Keratinocyte (primary cell): ENCODE measurements around the gene TMUB2. TPM values are rescaled to one million over a fixed set of nuclear protein-coding genes. Genes with fewer than 3 reads are reported as not detected.

Source experiments
- DNase-seq: peaks from one replicate; pipeline ENCODE4 v3.0.0-alpha.2; 2011; ENCODE audit warnings: low read depth, missing footprints, low spot score
- FAIRE-seq: peaks from 2 replicates; lab custom pipeline; 2011; peaks lifted over from hg19 to GRCh38; lab: Jason Lieb, UNC
- H2AFZ ChIP-seq: 2 replicates; pipeline ENCODE4 v1.6.0; 2012; ENCODE audit warnings: low read length, control low read depth, inconsistent platforms; ENCODE audit not compliant: control insufficient read depth
- H3K27ac ChIP-seq: 2 replicates; pipeline ENCODE4 v1.5.1; 2011; ENCODE audit warnings: low read length; ENCODE audit not compliant: control insufficient read depth, insufficient read depth
- H3K27me3 ChIP-seq: 3 replicates; pipeline ENCODE4 v1.6.0; 2011; ENCODE audit warnings: low read length; ENCODE audit not compliant: control insufficient read depth, insufficient read depth; ENCODE audit errors: extremely low read depth
- H3K36me3 ChIP-seq, 2 experiments: 2 replicates in 1 of 2; 3 replicates in 1 of 2; pipeline ENCODE4 v1.5.1; 2011; ENCODE audit warnings: low read length in 2 of 2, mild to moderate bottlenecking in 1 of 2; ENCODE audit not compliant: control insufficient read depth in 2 of 2, insufficient read depth in 2 of 2; ENCODE audit errors: extremely low read depth in 1 of 2
- H3K4me1 ChIP-seq: 3 replicates; pipeline ENCODE4 v1.5.1; 2011; ENCODE audit warnings: low read length; ENCODE audit not compliant: control insufficient read depth, insufficient read depth; ENCODE audit errors: extremely low read depth
- H3K4me2 ChIP-seq: 3 replicates; pipeline ENCODE4 v1.6.0; 2011; ENCODE audit warnings: low read depth, low read length; ENCODE audit not compliant: control insufficient read depth, insufficient read depth; ENCODE audit errors: extremely low read depth
- H3K4me3 ChIP-seq, 3 experiments: fragments of 200-600 bp in 1 of 3; sonication (generic) in 1 of 3; 2 replicates in 2 of 3; 3 replicates in 1 of 3; pipeline ENCODE4 v1.5.1; 2011 to 2016; ENCODE audit warnings: low read length in 3 of 3, mild to moderate bottlenecking in 3 of 3, control low read depth in 2 of 3, inconsistent platforms in 1 of 3, low read depth in 1 of 3, mixed read lengths in 1 of 3, mixed run types in 1 of 3, moderate library complexity in 1 of 3; ENCODE audit not compliant: control insufficient read depth in 2 of 3, insufficient read depth in 2 of 3; ENCODE audit errors: extremely low read depth in 1 of 3
- H3K79me2 ChIP-seq: 2 replicates; pipeline ENCODE4 v1.6.0; 2012; ENCODE audit warnings: low read length; ENCODE audit not compliant: control insufficient read depth, insufficient read depth
- H3K9ac ChIP-seq: 3 replicates; pipeline ENCODE4 v1.6.0; 2011; ENCODE audit warnings: low read length; ENCODE audit not compliant: control insufficient read depth, insufficient read depth; ENCODE audit errors: extremely low read depth
- H3K9me1 ChIP-seq: 3 replicates; pipeline ENCODE4 v1.6.0; 2011; ENCODE audit warnings: low read length; ENCODE audit not compliant: control insufficient read depth, insufficient read depth; ENCODE audit errors: extremely low read depth
- H3K9me3 ChIP-seq: 2 replicates; pipeline ENCODE4 v1.5.1; 2012; ENCODE audit warnings: low read depth, low read length; ENCODE audit not compliant: control insufficient read depth
- H4K20me1 ChIP-seq: 3 replicates; pipeline ENCODE4 v1.6.0; 2011; ENCODE audit warnings: low read length; ENCODE audit not compliant: control insufficient read depth, insufficient read depth; ENCODE audit errors: extremely low read depth
- CTCF ChIP-seq, 3 experiments: IDR thresholded peaks in 1 of 3; conservative IDR thresholded peaks in 1 of 3; optimal IDR thresholded peaks in 1 of 3; 2 replicates in 2 of 3; 3 replicates in 1 of 3; pipeline versions ENCODE3 to v1.5.1; 2011; ENCODE audit warnings: low read length in 3 of 3, mild to moderate bottlenecking in 3 of 3, moderate library complexity in 2 of 3, control low read depth in 1 of 3, inconsistent platforms in 1 of 3; ENCODE audit not compliant: insufficient read depth in 2 of 3; ENCODE audit errors: extremely low read depth in 1 of 3
- EZH2 ChIP-seq: IDR thresholded peaks from one replicate; pipeline ENCODE4 v1.6.1; 2012; ENCODE audit warnings: inconsistent platforms, mild to moderate bottlenecking, low read length, moderate library complexity
- dilution Hi-C: fragments of 300-500 bp; cut with MboI; formaldehyde crosslinking; loops from one replicate; pipeline ENCODE4 v1.7.0; 2020; ENCODE audit warnings: low sequenced_read_pairs; ENCODE audit not compliant: extremely low pct_ligation_motif_present
- polyA plus RNA-seq, 5 experiments: library from polyadenylated mRNA; depleted of rRNA in 3 of 5; stranded (reverse) in 3 of 5; stranded (forward) in 1 of 5; unstranded in 1 of 5; fragments of >200 nt; gene quantifications; 1 replicate in 1 of 5; 2 replicates in 3 of 5; 3 replicates in 1 of 5; pipeline versions ENCODE4 v1.2.1 to v1.2.3, GENCODE V29; 2011 to 2012; ENCODE audit warnings: missing spikeins in 2 of 5, low read depth in 1 of 5, low replicate concordance in 1 of 5

TMUB2 gene
- polyA plus RNA-seq, 1 donor (not counting 4 experiments of a cell fraction or from before 2014, with no cell fraction given), result 25.5 TPM

GRCh38 chr17:44216173-44216572 lies 29.4 kb downstream of the TMUB2 start:
- no peak overlapping the region for H2AFZ ChIP-seq
- no peak overlapping the region for H3K4me3 ChIP-seq
- dilution Hi-C loops, result no loop called here
- no peak overlapping the region for H3K4me2 ChIP-seq
- no peaks in the 10 kb centered on the region for H3K27me3 ChIP-seq
- no peaks in the 10 kb centered on the region for H3K9me1 ChIP-seq
- no peak for DNase-seq
- no peak overlapping the region for H3K27ac ChIP-seq
- H3K9me3 ChIP-seq, result no peaks in the 10 kb centered on the region
- FAIRE-seq, result no peak
- peaks cover 24% of the 10 kb centered on the region for H3K79me2 ChIP-seq
- TF ChIP-seq EZH2 (no peak), CTCF (optimal IDR thresholded peaks at IDR 0.05 in 1 of 3, IDR thresholded peaks at IDR 0.05 in 1 of 3, conservative IDR thresholded peaks at IDR 0.05 in 1 of 3; ENCODE audit: extremely low read depth in 1 of 3, insufficient read depth in 2 of 3, low read length in 3 of 3) (no peak)
- H3K36me3 ChIP-seq, result peaks cover 35 to 36% of the 10 kb centered on the region in 2 experiments
- peaks cover 15% of the 10 kb centered on the region for H3K4me1 ChIP-seq
- H3K9ac ChIP-seq, result no peak overlapping the region
- H4K20me1 ChIP-seq, result no peaks in the 10 kb centered on the region

GRCh38 chr17:44216694-44217093 lies 29.9 kb downstream of the TMUB2 start:
- no peaks in the 10 kb centered on the region for H4K20me1 ChIP-seq
- peaks cover 30 to 31% of the 10 kb centered on the region in 2 experiments for H3K36me3 ChIP-seq
- H3K79me2 ChIP-seq, result peaks cover 24% of the 10 kb centered on the region

More at GRCh38 chr17:44216694-44217093, 29.9 kb downstream of the TMUB2 start:
- DNase-seq, result no peak
- H3K4me1 ChIP-seq, result peaks cover 15% of the 10 kb centered on the region
- H2AFZ ChIP-seq, result no peak overlapping the region
- H3K9me1 ChIP-seq, result no peaks in the 10 kb centered on the region
- no peak overlapping the region for H3K4me3 ChIP-seq
- dilution Hi-C loops, result no loop called here
- FAIRE-seq, result no peak
- H3K9me3 ChIP-seq, result no peaks in the 10 kb centered on the region
- H3K27me3 ChIP-seq, result no peaks in the 10 kb centered on the region
- no peak overlapping the region for H3K9ac ChIP-seq
- no peak overlapping the region for H3K4me2 ChIP-seq
- TF ChIP-seq CTCF (optimal IDR thresholded peaks at IDR 0.05 in 1 of 3, IDR thresholded peaks at IDR 0.05 in 1 of 3, conservative IDR thresholded peaks at IDR 0.05 in 1 of 3; ENCODE audit: extremely low read depth in 1 of 3, insufficient read depth in 2 of 3, low read length in 3 of 3) (no peak), EZH2 (no peak)
- H3K27ac ChIP-seq, result no peak overlapping the region
